Measurements from ENCODE around the gene EID2.

DNA sequence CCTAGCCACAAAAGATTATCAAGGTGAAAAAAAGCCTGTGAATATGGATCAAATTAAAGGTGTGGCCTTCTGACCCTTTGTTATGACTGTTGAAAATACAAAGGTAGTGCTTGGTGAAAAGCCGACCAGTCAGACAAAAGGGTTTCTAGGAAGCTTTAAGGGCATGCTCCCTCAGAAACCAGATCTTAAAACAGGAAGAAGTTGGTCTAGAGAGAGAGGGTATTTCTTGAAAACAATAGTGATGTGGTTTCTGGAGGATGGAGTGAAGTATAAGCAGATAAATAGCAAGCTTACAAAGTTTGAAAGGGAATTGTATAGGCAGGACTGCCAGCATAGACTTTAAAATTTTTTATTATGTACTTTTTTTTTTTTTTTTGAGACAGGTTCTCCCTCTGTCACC is 5.0 kb upstream of the EID2 start:
- TF ChIP-seq CTCF (conservative IDR thresholded peaks at IDR 0.05 in 1 of 2, IDR thresholded peaks at IDR 0.05 in 1 of 2; ENCODE audit: low read depth in 1 of 2, low read length in 2 of 2) (no peak), EZH2 (IDR thresholded peaks at IDR 0.05; ENCODE audit: low read length, missing control alignments) (no peak)
